Activated CD4-positive, alpha-beta T cell treated with anti-CD3 and anti-CD28 coated beads, Interleukin-2, amount 10 ng/mL, durations not matched to agents 7 days and 5 days (primary cell): ENCODE measurements around the gene GTF2F1. TPM values are rescaled to one million over a fixed set of nuclear protein-coding genes. Genes with fewer than 3 reads are reported as not detected.
"Not testable (repeated sequence)": the region's sequence is repeated elsewhere in the genome, so short reads cannot be mapped to it uniquely, and the experiment has no call there.

Experiments used
- CTCF ChIA-PET: fragments of 350-600 bp; sonication (Branson Sonifier 250); formaldehyde crosslinking; loops from one replicate; lab custom pipeline; 2021; ENCODE audit warnings: antibody characterized with exemption; lab: Charles Lee
- POLR2A ChIA-PET: fragments of 350-600 bp; sonication (Branson Sonifier 250); formaldehyde crosslinking; loops from one replicate; lab custom pipeline; 2021; ENCODE audit warnings: antibody characterized with exemption; lab: Charles Lee
- DNase-seq: peaks from one replicate; pipeline ENCODE4 v3.0.0-alpha.2; 2020
- H3K27ac Mint-ChIP-seq: one replicate; pipeline ENCODE4 v1.8.0; 2021; ENCODE audit warnings: mild to moderate bottlenecking, moderate library complexity, mixed read lengths
- H3K27me3 Mint-ChIP-seq: one replicate; pipeline ENCODE4 v1.8.0; 2021; ENCODE audit warnings: mixed read lengths
- H3K36me3 Mint-ChIP-seq: one replicate; pipeline ENCODE4 v1.8.0; 2021; ENCODE audit warnings: low read depth, mixed read lengths
- H3K4me1 Mint-ChIP-seq: one replicate; pipeline ENCODE4 v1.8.0; 2021; ENCODE audit warnings: mixed read lengths
- H3K4me3 Mint-ChIP-seq: one replicate; pipeline ENCODE4 v1.8.0; 2021; ENCODE audit warnings: mild to moderate bottlenecking, moderate library complexity, mixed read lengths
- H3K9me3 Mint-ChIP-seq: one replicate; pipeline ENCODE4 v1.8.0; 2021; ENCODE audit warnings: mixed read lengths
- total RNA-seq, 2 experiments: library from RNA; stranded (reverse); gene quantifications; one replicate each; pipeline ENCODE4 v1.2.3, GENCODE V29; 2021

The GTF2F1 gene
- total RNA-seq, 2 experiments from 2014 or later: 61.4 to 67.7 TPM

DNA sequence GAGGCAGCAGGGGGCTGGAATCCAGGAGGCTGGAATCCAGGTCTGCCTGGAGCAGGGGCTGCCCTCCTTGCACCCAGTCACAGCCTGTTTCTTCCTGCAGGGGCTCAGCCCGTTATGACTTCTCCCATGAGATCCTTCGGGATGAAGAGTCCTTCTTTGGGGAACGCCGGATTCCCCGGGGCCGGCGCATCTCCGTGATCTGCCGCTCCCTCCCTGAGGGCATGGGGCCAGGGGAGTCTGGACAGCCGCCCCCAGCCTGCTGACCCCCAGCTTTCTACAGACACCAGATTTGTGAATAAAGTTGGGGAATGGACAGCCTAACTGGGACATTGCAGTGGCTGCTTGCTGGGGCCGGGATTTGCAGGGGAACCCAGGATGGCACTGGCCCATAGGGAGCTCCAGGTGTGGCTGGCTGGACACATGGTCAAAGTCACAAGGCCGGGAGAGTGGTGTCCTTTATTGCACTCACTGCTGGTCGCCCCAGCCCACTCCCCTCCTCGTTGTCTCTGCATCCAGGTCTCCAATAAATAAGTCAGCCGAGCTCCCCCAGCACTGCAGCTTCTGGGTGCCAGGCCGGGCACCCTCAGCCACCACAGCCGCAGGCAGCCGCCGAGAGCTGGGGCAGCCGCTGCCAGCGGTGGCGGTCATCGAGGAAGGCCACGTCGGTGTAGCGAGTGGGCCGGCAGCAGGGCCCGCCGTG lies 18.1 kb downstream of the GTF2F1 start:
- POLR2A ChIA-PET: no interaction called here
- Mint-ChIP-seq H3K27me3 (no peaks in the 10 kb centered on the region), H3K9me3 (no peaks in the 10 kb centered on the region), H3K4me3 (no peak overlapping the region), H3K36me3 (peaks cover 6% of the 10 kb centered on the region), H3K4me1 (peaks cover 13% of the 10 kb centered on the region), H3K27ac (no peak overlapping the region)
- DNase-seq: no peak
- CTCF ChIA-PET: no interaction called here

DNA sequence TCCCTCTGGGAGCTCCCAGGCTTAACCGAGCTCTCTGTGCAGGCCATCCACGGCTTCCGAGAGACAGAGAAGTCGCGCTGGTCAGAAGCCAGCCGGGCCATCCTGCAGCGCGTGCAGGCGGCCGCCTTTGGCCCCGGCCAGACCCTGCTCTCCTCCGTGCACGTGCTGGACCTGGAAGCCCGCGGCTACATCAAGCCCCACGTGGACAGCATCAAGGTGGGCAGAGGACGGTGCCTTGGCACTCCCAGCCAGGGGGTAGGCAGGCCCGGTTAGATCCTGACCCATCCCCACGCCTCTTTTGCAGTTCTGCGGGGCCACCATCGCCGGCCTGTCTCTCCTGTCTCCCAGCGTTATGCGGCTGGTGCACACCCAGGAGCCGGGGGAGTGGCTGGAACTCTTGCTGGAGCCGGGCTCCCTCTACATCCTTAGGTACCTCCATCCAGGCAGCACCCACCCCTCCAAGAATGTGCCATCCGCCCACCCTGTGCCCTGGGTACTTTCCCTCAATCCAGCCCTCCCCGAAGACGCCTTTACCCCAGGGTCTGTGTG lies 18.7 kb downstream of the GTF2F1 start:
- peak overlapping the region; percentile 89 for H3K4me3 Mint-ChIP-seq
- H3K27me3 Mint-ChIP-seq: no peaks in the 10 kb centered on the region
- CTCF ChIA-PET: no interaction called here

DNA sequence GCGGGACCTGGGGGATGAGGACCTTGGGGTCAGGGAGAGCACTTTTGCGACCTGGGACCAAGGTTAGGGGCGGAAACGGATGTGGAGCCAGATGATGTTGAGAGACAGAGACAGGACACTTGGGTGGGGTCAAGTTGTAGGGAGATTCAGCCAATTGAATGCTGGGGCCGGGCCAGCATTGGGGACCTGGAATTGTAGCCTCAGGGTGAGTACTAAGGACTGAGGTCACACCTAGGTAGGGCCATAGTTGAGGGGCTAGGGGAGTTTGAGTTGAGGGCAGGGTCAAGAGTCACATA lies 19.2 kb downstream of the GTF2F1 start:
- no peak for DNase-seq
- Mint-ChIP-seq H3K4me1 (peaks cover 16% of the 10 kb centered on the region), H3K4me3 (peak overlapping the region; percentile 89), H3K36me3 (peaks cover 13% of the 10 kb centered on the region), H3K27me3 (no peaks in the 10 kb centered on the region), H3K9me3 (no peaks in the 10 kb centered on the region), H3K27ac (peak overlapping the region; percentile 95)
- POLR2A ChIA-PET: no interaction called here
- CTCF ChIA-PET: interaction anchor here (2.1 kb wide), 1 partner anchor 12 kb away, joined by 15 read pairs; the partner anchor contains the start of gene CLPP

More for the DNA sequence above, 18.7 kb downstream of the GTF2F1 start:
- peaks cover 16% of the 10 kb centered on the region for H3K4me1 Mint-ChIP-seq
- peaks cover 9% of the 10 kb centered on the region for H3K36me3 Mint-ChIP-seq
- no peaks in the 10 kb centered on the region for H3K9me3 Mint-ChIP-seq
- peak overlapping the region; percentile 19 for H3K27ac Mint-ChIP-seq
- no peak for DNase-seq
- POLR2A ChIA-PET: no interaction called here

DNA sequence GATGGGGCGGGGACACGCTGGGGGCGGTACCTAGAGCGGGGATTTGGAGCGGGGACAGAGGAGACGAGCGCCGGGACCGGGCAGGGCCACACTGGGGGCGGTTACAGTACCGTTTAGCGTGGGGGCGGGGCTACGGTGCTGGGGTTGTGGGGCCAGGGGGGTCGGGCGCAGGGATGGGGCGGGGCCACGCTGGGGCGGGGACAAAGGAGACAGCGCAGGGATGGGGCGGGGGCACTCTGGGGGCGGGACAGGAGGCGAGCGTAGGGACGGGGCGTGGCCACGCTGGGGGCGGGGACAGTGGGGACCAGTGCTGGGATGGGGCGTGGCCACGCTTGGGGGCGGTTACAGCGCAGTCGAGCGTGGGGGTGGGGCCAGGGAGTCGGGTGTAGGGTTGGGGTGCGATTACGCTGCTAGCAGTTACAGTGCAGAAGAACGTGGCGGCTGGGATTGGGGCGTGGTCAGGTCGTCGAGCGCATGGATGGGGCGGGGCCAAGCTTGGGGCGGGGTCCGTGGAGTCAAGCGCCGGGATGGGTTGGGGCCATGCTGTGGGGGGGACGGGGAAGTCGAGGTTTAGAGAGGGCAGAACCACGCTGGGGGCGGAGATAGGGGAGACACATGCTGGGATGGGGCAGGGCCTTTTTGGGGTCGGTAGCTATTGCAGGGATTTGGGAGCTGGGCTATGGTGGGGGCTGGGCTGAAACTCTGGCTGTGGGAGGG lies 19.7 kb downstream of the GTF2F1 start:
- ChIA-PET POLR2A (interaction anchor here (1.4 kb wide), 1 partner anchor 12 kb away, joined by 19 read pairs; the partner anchor contains the start of gene CLPP), CTCF (interaction anchor here (0.9 to 2.1 kb wide), 4 partner anchors 11 to 19 kb away, joined by 3 to 15 read pairs (median 6); partner anchors contain the start of genes CLPP and GTF2F1)
- peaks cover 14% of the 10 kb centered on the region for H3K36me3 Mint-ChIP-seq
- peak; percentile 99 for DNase-seq
- H3K27me3 Mint-ChIP-seq: no peaks in the 10 kb centered on the region
- peak overlapping the region; percentile 89 for H3K4me3 Mint-ChIP-seq
- H3K9me3 Mint-ChIP-seq: no peaks in the 10 kb centered on the region
- H3K4me1 Mint-ChIP-seq: peaks cover 16% of the 10 kb centered on the region
- H3K27ac Mint-ChIP-seq: peak overlapping the region; percentile 95

DNA sequence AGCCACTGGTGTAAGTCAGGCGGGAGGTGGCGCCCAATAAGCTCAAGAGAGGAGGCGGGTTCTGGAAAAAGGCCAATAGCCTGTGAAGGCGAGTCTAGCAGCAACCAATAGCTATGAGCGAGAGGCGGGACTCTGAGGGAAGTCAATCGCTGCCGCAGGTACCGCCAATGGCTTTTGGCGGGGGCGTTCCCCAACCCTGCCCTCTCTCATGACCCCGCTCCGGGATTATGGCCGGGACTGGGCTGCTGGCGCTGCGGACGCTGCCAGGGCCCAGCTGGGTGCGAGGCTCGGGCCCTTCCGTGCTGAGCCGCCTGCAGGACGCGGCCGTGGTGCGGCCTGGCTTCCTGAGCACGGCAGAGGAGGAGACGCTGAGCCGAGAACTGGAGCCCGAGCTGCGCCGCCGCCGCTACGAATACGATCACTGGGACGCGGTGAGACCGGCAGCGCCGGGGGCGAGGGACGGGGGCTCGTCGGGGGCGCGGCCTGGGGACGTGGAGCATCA lies 20.3 kb downstream of the GTF2F1 start, which contains the start of gene ALKBH7:
TSS of gene ALKBH7 (plus strand) at position 201 of the 502 bp plus-strand sequence. CDS start at position 228, 27 bp downstream.
- H3K27ac Mint-ChIP-seq: peak within 1 kb of the TSS; percentile 95
- CTCF ChIA-PET: interaction anchor here (0.6 to 2.1 kb wide), 6 partner anchors 10 to 543 kb away, joined by 3 to 15 read pairs (median 4); partner anchors contain the start of genes CLPP and GTF2F1
- H3K9me3 Mint-ChIP-seq: no peaks in the 10 kb centered on the region
- H3K36me3 Mint-ChIP-seq: peaks cover 16% of the 10 kb centered on the region
- POLR2A ChIA-PET: interaction anchor here (1.4 kb wide), 1 partner anchor 11 kb away, joined by 19 read pairs; the partner anchor contains the start of gene CLPP
- H3K4me1 Mint-ChIP-seq: peaks cover 16% of the 10 kb centered on the region
- H3K4me3 Mint-ChIP-seq: peak within 1 kb of the TSS; percentile 89
- no peaks in the 10 kb centered on the region for H3K27me3 Mint-ChIP-seq
- peak; percentile 99 for DNase-seq

- DNase-seq: no peak
- CTCF ChIA-PET: interaction anchor here (0.6 kb wide), 1 partner anchor 681 kb away, joined by 3 read pairs; no protein-coding TSS in a partner anchor
- Mint-ChIP-seq H3K27me3 (no peaks in the 10 kb centered on the region), H3K36me3 (peaks cover 45% of the 10 kb centered on the region), H3K9me3 (no peaks in the 10 kb centered on the region), H3K27ac (peak overlapping the region; percentile 62), H3K4me1 (peaks cover 20% of the 10 kb centered on the region), H3K4me3 (peak overlapping the region; percentile 32)
- POLR2A ChIA-PET: no interaction called here
Observed at GRCh38 chr19:6364353-6364752, 28.6 kb downstream of the GTF2F1 start.

DNA sequence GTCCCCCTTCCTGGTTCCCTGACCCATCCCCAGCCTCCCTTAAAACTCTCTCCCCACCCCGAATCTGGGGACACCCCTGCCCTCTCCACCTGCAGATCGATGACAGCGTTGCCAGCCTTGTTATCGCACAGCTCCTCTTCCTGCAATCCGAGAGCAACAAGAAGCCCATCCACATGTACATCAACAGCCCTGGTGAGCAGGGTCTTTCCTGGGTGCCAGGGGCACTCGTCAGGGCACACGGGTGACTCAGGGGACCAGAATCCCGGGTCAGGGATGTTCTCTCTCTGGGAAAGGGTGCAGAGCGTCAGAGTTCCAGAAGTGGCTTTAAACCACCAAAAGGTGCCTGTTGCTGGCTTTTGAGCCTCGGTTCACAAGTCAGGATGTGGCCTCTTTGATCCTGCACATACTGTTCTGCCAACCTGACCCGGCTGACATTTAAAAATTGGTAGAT lies 30.6 kb downstream of the GTF2F1 start:
- H3K27ac Mint-ChIP-seq: peak overlapping the region; percentile 99

GRCh38 chr19:6362027-6362350 lies 31.0 kb downstream of the GTF2F1 start:
- POLR2A ChIA-PET: interaction anchor here (0.7 to 3.0 kb wide), 2 partner anchors 10 to 59 kb away, joined by 3 to 19 read pairs; partner anchors contain the start of gene ALKBH7
- DNase-seq: no peak
- Mint-ChIP-seq H3K9me3 (no peaks in the 10 kb centered on the region), H3K36me3 (peaks cover 32% of the 10 kb centered on the region), H3K27me3 (no peaks in the 10 kb centered on the region), H3K27ac (peak overlapping the region; percentile 99), H3K4me3 (peak overlapping the region; percentile 91), H3K4me1 (peaks cover 20% of the 10 kb centered on the region)
- CTCF ChIA-PET: interaction anchor here (2.0 to 3.2 kb wide), 2 partner anchors 11 to 14 kb away, joined by 6 to 15 read pairs; partner anchors contain the start of gene ALKBH7

More for the DNA sequence above, 30.6 kb downstream of the GTF2F1 start:
- CTCF ChIA-PET: interaction anchor here (2.0 to 3.2 kb wide), 2 partner anchors 10 to 15 kb away, joined by 6 to 15 read pairs; partner anchors contain the start of gene ALKBH7
- H3K9me3 Mint-ChIP-seq: no peaks in the 10 kb centered on the region
- peak; percentile 68 for DNase-seq
- H3K4me1 Mint-ChIP-seq: peaks cover 20% of the 10 kb centered on the region
- no peaks in the 10 kb centered on the region for H3K27me3 Mint-ChIP-seq
- peak overlapping the region; percentile 91 for H3K4me3 Mint-ChIP-seq
- peaks cover 32% of the 10 kb centered on the region for H3K36me3 Mint-ChIP-seq
- POLR2A ChIA-PET: interaction anchor here (0.7 to 3.0 kb wide), 2 partner anchors 10 to 58 kb away, joined by 3 to 19 read pairs; partner anchors contain the start of gene ALKBH7

DNA sequence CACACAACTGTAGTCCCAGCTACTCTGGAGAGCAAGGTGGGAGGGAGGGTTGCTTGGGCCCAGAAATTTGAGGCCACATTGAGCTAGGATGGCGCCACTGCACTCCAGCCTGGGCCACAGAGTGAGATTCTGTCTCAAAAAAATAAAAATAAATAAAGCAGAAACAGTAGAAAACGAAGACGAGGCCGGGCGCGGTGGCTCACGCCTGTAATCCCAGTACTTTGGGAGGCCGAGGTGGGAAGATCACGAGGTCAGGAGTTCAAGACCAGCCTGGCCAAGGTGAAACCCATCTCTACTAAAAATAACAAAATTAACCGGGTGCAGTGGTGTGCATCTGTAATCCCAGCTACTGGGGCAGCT lies 32.1 kb downstream of the GTF2F1 start:
- DNase-seq, H3K27ac Mint-ChIP-seq, H3K27me3 Mint-ChIP-seq, H3K9me3 Mint-ChIP-seq: not testable (repeated sequence)
- Mint-ChIP-seq H3K4me3 (peak overlapping the region; percentile 91), H3K4me1 (peaks cover 20% of the 10 kb centered on the region), H3K36me3 (peaks cover 25% of the 10 kb centered on the region)
- CTCF ChIA-PET: interaction anchor here (0.7 to 3.2 kb wide), 3 partner anchors 9 to 13 kb away, joined by 3 to 15 read pairs (median 6); partner anchors contain the start of gene ALKBH7
- POLR2A ChIA-PET: interaction anchor here (0.7 to 3.0 kb wide), 2 partner anchors 11 to 508 kb away, joined by 3 to 19 read pairs; partner anchors contain the start of gene ALKBH7

GRCh38 chr19:6360445-6360844 lies 32.5 kb downstream of the GTF2F1 start:
- H3K9me3 Mint-ChIP-seq, H3K27me3 Mint-ChIP-seq, DNase-seq, H3K27ac Mint-ChIP-seq, CTCF ChIA-PET: not testable (repeated sequence)
- peaks cover 20% of the 10 kb centered on the region for H3K4me1 Mint-ChIP-seq
- H3K4me3 Mint-ChIP-seq: peak overlapping the region; percentile 44
- H3K36me3 Mint-ChIP-seq: peaks cover 21% of the 10 kb centered on the region
- POLR2A ChIA-PET: interaction anchor here (3.0 kb wide), 1 partner anchor 12 kb away, joined by 19 read pairs; the partner anchor contains the start of gene ALKBH7

DNA sequence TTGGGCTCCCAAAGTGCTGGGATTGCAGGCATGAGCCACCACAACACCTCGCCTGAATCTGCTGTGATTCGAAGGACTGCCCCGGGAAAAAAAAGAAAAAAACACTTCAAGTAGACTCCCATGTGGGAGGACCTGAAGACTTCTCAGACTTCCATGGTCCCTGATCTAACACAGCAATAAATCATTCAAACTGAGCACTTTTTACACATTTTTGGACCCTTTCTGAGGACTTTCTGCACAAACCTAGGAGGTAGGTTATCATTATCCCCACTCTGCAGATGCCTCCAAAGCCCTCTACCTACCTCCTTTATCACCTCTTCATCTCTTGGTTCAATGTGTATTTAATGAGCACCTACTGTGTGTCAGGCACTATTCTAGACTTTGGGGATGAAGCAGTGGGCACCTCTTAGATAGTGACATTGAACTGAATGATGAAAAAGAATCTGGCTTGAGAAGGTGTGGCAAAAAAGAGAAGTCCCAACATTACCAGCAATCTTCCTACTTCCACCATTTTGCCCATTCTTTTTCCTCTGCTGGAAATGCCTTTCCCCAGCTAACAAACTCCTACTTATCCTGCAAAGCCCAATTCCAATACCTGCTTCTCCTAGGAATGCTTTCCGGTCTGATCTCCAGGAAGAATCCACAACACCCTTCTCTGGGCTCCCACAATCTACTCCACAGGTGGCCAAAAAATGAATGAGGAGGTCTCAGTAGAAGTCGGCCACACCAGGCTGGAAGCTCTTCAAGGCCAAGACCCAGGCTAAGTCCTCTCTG lies 33.2 kb downstream of the GTF2F1 start:
- Mint-ChIP-seq H3K4me3 (no peak overlapping the region), H3K9me3 (no peaks in the 10 kb centered on the region), H3K4me1 (peaks cover 20% of the 10 kb centered on the region), H3K27me3 (no peaks in the 10 kb centered on the region), H3K36me3 (peaks cover 17% of the 10 kb centered on the region), H3K27ac (no peak overlapping the region)
- ChIA-PET POLR2A (no interaction called here), CTCF (no interaction called here)
- DNase-seq: no peak
